IPS-18c (cell line): ENCODE data around the gene BCL2.

Experiments used
- H3K4me3 ChIP-seq: 2 replicates; pipeline ENCODE4 v1.7.0; 2013; ENCODE audit warnings: low read depth, mild to moderate bottlenecking, low read length, moderate library complexity; ENCODE audit not compliant: insufficient read depth
- H3K9me3 ChIP-seq: one replicate; pipeline ENCODE4 v1.6.1; 2013; ENCODE audit warnings: mild to moderate bottlenecking, low read length, moderate library complexity; ENCODE audit not compliant: control insufficient read depth, insufficient read depth

Gene BCL2

DNA sequence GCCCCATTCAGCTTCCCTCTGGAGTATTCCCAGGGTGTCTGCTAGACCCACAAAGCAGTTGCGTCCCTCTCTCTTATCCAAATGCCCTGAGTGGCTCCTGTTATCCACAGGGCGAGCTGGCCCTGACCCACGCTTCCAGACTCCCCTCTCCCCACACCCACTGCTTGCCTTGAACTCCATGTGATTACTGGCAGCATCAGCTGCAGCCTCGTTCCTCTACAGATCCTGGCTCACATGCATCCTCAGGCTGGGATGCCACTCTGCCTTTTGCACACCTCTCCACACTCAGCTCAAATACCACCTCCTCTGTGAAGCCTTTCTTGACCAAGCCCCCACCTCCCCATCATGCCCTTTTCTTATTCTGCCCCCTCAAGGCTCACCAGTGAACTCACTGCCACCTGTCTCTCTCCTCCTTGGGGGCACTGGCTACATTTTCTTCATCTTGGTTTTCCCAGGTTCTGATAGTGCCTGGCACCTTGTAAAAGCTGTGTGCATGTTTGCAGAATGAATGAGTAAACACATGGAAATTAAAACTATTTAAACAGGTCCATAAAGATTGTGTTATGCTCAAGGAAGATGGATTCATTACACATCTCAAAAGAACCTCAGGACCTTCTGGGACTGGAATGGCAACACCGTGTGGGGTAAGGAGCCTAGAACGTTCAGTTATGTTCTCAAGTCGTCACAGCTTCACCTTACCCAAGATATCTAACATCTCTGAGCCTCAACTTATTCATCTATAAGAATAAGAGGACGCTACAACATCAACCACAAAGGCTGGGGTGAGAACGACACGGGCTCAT is 165.0 kb downstream of the BCL2 start:
- Histone ChIP-seq H3K9me3 (no peaks in the 10 kb centered on the region), H3K4me3 (no peak overlapping the region)

- H3K4me3 ChIP-seq, result no peak overlapping the region
- H3K9me3 ChIP-seq, result no peaks in the 10 kb centered on the region
Measured at GRCh38 chr18:63152791-63153190, 166.8 kb downstream of the BCL2 start.

GRCh38 chr18:63152096-63152495 is 167.5 kb downstream of the BCL2 start:
- H3K4me3 ChIP-seq, result no peak overlapping the region
- no peaks in the 10 kb centered on the region for H3K9me3 ChIP-seq

- H3K4me3 ChIP-seq, result no peak overlapping the region
- H3K9me3 ChIP-seq, result no peaks in the 10 kb centered on the region
Measured at GRCh38 chr18:63151539-63151938, 168.0 kb downstream of the BCL2 start.

- Histone ChIP-seq H3K9me3 (no peaks in the 10 kb centered on the region), H3K4me3 (no peak overlapping the region)
Measured at GRCh38 chr18:63150942-63151421, 168.6 kb downstream of the BCL2 start.

DNA sequence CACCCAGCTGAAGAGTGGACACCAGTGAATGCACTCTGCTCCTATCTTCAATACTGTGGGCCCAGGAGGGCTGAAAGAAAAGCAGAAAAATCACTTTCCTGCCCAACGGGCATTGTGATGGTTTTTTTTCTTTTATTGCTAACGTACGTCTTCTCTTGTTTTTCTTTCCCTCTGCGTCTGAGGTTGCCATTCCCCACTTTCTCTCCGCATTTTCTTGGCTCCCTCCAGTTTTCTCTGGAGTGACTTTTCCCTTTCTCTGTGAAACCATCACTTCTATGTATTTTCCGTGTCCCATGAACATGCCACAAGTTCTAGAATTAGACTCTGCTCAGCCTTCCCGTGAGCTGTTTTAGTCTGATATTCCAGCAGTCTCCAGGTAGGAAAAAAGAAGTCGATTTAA is 169.2 kb downstream of the BCL2 start:
- Histone ChIP-seq H3K4me3 (no peak overlapping the region), H3K9me3 (no peaks in the 10 kb centered on the region)

GRCh38 chr18:63149302-63149587 is 170.3 kb downstream of the BCL2 start:
- no peak overlapping the region for H3K4me3 ChIP-seq

GRCh38 chr18:63148449-63149301 is 170.9 kb downstream of the BCL2 start:
- Histone ChIP-seq H3K9me3 (no peaks in the 10 kb centered on the region), H3K4me3 (no peak overlapping the region)

More at GRCh38 chr18:63149302-63149587, 170.3 kb downstream of the BCL2 start:
- H3K9me3 ChIP-seq, result no peaks in the 10 kb centered on the region

GRCh38 chr18:63147973-63148372 is 171.6 kb downstream of the BCL2 start:
- no peak overlapping the region for H3K4me3 ChIP-seq
- no peaks in the 10 kb centered on the region for H3K9me3 ChIP-seq

DNA sequence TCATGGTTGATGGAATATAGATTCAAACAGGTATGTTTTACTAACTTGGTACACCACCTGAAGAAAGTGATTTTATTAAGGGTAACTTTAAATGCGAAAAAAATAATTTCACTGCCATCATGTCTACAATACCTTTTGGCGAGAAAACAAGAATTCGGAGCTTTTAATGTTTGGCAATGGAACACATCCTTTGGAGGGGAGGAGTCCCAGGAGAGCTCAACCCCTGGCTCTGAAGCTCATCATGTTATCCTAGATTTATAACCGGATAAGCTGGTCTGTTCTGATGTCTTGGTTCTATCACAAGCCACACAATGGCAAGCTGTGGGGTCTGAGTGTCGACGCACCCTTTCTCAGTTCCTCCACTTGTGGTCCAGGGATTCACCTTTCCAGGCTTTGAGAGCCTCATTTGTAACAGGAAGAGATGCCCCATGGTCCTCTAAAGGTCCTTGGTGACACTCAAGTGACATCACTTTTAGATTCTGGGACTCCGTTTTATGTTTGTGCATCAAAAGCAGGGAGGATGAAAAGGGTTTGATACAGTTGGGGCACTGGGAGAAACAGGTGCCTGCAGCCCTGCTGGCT is 172.7 kb downstream of the BCL2 start:
- no peak overlapping the region for H3K4me3 ChIP-seq
- H3K9me3 ChIP-seq, result no peaks in the 10 kb centered on the region

GRCh38 chr18:63145851-63146555 is 173.6 kb downstream of the BCL2 start:
- no peaks in the 10 kb centered on the region for H3K9me3 ChIP-seq
- H3K4me3 ChIP-seq, result no peak overlapping the region

DNA sequence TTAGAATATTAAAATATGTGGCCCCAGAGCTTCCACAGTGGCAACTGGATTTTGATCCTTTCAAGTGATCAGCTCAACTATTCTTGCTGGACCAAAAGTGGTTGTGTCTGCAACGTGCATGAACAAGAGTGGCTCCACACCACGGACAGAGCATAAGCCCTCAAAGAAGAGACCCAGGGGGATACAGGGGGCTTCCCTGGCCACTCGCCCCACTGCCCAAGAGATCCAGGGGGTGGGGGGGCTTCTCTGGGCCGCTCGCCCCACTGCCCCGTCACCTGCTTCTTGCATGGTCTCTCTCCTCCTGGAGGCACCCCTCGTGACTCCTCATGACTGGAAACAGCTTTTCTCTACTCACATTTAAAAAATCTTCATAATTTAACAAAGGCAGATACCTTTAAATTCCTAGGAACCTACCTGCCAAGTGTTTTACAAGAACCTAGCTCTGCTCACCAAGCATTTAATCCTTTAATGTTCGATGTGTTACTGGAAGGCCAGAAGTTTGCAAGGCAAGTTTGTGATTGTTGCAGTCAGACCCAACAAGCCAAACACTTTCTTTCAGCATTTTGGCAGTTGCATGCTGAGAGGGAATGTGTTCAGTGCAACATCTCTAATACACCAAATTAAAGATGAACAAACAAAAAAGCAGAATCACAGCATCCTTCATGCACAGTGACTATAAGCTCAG is 174.3 kb downstream of the BCL2 start:
- no peak overlapping the region for H3K4me3 ChIP-seq
- no peaks in the 10 kb centered on the region for H3K9me3 ChIP-seq

- Histone ChIP-seq H3K9me3 (no peaks in the 10 kb centered on the region), H3K4me3 (no peak overlapping the region)
Measured at GRCh38 chr18:63144748-63145147, 174.8 kb downstream of the BCL2 start.

DNA sequence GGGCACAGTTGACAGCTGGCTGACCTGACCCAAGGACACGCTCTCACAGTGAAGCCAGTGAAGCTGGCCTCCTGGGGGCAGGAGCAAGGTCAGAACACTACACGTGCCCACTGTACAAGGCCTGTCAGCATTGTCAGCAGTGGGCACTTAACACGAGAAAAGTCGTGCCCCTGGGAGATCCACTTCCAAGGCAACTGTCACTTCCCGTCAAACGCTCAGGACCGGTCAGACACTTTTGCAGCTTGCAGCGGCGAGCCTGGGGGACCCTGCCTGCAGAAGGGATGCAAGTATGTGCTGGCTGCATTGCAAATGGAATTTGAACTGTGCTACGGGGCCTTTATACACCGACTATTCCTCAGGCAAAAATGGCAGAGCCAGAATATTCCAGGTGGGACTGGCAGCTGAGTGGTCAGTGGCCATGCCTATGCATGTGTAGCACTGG is 176.2 kb downstream of the BCL2 start:
- no peak overlapping the region for H3K4me3 ChIP-seq
- no peaks in the 10 kb centered on the region for H3K9me3 ChIP-seq

DNA sequence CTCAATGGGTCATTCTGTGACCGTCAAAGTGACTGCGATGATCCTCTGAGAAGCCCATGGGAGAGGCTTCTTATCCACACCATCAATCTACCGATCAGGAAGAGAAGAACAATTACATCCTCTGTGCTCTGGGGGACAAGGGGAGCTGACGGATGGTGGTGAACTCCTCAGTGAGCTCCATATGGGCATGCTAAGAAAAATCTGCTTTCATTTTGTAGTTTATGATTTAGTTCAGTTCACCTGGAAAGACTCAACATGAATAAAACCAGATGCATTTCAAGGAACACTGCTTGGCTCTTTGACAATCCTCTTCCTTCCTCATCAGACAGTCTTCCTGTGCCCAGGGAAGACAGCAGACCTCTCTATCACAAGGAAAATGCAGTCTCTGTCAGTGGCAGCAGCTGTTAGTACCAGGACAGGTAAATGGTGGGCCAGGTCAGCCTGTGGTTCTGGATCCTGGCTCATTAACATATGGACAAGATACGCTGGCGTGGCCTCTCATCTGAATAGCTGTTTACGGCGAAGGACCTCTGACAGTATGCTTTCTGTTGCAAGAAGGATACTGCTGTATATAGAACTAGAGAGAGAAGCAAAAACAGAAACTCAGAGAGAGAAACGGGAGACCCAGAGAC is 176.9 kb downstream of the BCL2 start:
- Histone ChIP-seq H3K4me3 (no peak overlapping the region), H3K9me3 (no peaks in the 10 kb centered on the region)

- H3K4me3 ChIP-seq, result no peak overlapping the region
Measured at GRCh38 chr18:63141778-63142176, 177.8 kb downstream of the BCL2 start.

More at GRCh38 chr18:63141778-63142176, 177.8 kb downstream of the BCL2 start:
- no peaks in the 10 kb centered on the region for H3K9me3 ChIP-seq
